NCI-H2196 treated with DMSO at 0.1 percent for 48 hours (cell line): ENCODE results near the gene ZC3H7A.

Source experiments
- DNase-seq: peaks from one replicate; lab custom pipeline; 2025; ENCODE audit not compliant: unreplicated experiment; lab: John Stamatoyannopoulos, UW

ZC3H7A gene

DNA sequence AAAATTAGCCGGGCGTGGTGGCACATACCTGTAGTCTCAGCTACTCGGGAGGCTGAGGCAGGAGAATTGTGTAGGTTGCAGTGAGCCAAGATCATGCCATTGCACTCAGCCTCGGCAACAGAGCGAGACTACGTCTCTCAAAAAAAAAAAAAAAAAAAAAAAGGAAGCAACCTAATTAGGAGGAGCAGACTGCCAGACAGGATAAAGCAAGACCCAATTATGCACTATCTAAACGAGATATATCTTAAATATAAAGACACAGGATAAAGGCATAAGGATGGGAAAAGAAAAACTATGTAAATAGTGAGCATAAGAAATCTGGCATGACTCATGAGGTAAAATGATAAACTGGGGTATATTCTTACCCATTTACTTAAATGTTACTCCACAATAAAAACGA is 59.3 kb downstream of the ZC3H7A start:
- DNase-seq: no peak

DNA sequence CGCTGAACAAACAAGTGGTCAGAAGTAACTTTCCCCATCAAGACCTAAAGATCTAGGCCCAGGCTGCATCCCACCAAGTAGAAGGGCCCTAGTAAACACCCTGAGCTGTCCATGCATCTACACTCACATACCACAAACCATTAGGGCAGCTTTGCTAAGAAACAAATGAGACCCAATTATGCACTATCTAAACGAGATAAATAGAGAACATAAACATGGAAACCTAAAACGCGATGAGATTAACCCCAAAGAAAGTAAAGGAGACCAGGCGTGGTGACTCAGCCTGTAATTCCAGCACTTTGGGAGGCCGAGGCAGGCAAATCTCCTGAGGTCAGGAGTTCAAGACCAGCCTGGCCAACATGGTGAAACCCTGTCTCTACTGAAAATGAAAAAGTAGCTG is 60.2 kb downstream of the ZC3H7A start:
- no peak for DNase-seq

GRCh38 chr16:11735787-11736186 is 61.3 kb downstream of the ZC3H7A start:
- DNase-seq: no peak

GRCh38 chr16:11734653-11735043 is 62.4 kb downstream of the ZC3H7A start:
- no peak for DNase-seq

DNA sequence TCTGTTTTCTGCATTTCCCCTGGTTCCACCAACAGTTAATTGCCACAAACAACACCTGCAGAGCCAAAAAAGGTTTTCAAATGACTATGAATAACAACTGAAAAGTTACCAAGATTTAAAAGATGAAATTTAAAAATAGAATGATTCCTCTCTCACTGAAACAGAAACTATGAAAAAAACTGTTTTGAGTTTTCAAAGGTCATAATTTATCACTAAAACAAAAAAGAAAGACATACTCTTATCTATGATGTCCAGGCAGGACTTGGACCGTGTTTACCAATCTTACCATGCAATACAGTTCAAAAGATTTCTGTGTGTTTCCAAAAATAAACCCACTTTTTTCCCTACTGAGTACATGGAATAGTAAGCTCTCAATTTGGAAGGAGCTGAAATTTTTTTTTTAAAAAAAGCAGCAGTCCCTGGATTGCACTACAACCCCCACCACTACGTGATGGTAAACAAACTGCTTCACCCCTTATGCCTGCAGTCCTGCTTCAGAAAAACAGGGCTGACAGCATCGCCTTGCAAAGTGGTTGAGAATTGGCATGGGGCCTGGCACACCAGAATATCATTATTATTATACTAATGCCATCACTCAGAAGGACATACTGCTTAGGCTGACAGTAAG is 62.9 kb downstream of the ZC3H7A start:
- no peak for DNase-seq

DNA sequence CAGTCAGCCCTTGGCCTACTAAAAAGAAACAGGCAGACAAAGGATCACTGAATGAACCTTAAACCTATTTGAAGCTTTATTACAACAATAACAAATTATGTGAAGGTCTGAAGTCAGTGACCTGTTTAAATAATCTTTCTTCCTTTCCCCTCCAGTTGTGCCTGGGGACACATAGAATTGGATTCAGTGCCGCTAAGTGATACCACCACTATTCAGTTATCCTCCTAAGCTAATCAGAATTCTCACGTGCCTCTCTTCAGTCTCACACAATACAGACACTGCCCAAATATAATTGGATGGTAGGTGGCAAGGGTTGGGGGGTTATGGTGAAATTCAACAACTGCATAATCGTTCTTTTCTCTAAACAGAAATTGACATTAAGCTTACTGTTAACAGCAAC is 65.8 kb downstream of the ZC3H7A start:
- no peak for DNase-seq

DNA sequence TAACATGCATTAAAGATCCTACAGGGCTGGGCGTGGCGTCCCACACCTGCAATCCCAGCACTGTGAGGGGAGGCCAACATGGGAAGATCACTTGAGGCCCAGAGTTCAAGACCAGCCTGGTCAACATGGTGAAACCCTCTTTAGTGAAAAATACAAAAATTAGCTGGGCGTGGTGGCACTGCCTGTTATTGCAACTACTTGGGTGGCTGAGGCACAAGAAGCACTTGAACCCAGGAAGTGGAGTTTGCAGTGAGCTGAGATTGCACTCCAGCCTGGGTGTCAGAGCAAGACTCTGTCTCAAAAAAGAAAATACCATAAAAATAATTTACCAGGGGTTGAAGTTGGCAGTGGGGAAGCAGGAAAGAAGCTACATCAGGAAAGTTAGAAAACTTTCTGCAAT is 67.3 kb downstream of the ZC3H7A start:
- DNase-seq: no peak

- DNase-seq: no peak
These were observed 69.1 kb downstream of the ZC3H7A start for GRCh38 chr16:11727796-11728543.

DNA sequence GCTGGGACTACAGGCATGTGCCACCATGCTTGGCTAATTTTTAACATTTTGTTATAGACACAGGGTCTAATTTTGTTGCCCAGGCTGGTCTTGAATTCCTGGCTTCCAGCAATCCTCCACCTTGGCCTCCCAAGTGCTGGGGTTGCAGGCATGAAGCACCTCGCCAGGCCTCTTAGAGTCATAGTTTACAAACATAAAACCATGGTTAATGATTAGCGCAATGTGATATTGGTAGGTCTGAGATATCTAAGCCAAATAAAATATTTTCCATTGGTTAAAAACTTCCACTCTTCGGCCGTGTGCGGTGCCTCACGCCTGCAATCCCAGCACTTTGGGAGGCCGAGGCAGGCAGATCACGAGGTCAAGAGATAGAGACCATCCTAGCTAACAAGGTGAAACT is 71.0 kb downstream of the ZC3H7A start:
- DNase-seq: no peak

DNA sequence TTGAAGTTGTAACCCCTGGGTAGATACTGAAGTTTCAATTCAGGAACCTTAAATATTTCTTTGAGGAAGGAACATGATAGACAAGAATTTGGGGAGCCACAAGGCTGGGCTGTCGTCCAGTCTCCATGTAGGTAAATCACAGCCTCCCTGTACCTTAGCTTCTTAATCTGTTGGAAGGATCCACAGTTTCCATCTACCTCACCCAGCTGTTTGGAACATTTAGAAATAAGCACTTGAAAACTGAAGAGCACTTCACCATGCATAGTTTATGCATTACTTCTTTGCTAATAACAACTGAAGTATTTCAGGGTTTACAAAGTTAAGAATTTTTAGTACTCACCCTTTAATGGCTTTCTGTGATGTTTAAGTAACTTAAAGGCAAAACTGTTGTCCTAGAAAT is 71.6 kb downstream of the ZC3H7A start:
- DNase-seq: no peak

DNA sequence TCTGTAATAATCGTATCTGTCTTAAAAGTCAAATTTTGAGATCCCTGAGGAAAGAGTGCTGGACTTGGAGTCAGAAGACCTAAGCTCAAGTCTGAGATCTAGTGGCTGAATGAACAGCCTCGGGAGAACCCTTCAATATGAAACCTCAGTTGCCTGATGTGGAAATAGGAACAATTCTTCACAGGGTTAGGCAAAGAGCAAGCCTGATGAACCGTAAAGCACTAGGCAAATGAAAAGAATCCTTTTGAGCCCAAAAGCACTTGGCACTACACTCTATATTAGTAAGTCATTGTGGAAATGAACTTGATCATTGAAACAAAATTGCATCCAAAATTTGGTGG is 74.6 kb downstream of the ZC3H7A start:
- no peak for DNase-seq

GRCh38 chr16:11721781-11722467 is 75.1 kb downstream of the ZC3H7A start:
- no peak for DNase-seq

DNA sequence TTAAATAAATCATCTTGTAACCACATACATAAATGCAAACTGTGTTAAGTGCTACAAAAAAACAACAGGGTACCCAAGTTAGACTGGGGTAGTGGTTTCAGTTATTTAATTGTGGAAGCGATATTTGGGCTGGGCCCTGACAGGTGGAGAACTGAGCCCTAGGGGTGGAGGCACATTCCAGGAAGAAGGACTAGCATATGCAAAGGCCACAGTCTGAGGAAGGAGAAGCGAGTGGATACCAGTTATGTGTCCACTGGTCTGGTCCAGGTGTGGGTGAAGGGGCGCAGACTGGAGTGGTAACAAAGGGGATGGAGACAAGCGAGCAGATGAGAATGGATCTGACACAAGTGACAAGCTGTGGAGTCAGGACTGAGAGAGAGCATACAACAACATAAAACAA is 77.3 kb downstream of the ZC3H7A start:
- DNase-seq: no peak

- DNase-seq: no peak
These were observed 77.9 kb downstream of the ZC3H7A start for GRCh38 chr16:11719171-11719570.

DNA sequence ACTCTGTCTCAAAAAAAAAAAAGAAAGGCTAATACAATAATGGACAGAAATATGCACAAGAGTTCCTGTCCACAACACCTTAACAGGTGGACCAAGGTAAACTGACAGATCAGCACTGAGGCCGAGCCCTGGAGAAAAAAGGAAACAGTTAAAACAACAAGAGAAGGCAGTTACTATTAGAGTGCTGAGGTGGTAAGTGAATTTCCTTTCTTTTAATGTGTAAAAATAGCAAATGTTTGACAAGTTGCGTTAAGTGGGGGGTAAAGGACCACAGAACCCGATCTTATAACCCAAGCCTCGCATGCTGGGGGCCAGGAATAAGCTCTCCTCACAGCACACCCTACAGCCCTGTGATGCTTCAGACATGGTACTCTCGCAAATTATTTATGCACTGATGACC is 79.2 kb downstream of the ZC3H7A start:
- DNase-seq: no peak

- no peak for DNase-seq
These were observed 80.7 kb downstream of the ZC3H7A start for GRCh38 chr16:11716336-11716735.

GRCh38 chr16:11715246-11715947 is 81.7 kb downstream of the ZC3H7A start:
- DNase-seq: no peak

GRCh38 chr16:11712122-11712521 is 84.9 kb downstream of the ZC3H7A start:
- DNase-seq: no peak

GRCh38 chr16:11711662-11712061 is 85.4 kb downstream of the ZC3H7A start:
- DNase-seq: no peak

DNA sequence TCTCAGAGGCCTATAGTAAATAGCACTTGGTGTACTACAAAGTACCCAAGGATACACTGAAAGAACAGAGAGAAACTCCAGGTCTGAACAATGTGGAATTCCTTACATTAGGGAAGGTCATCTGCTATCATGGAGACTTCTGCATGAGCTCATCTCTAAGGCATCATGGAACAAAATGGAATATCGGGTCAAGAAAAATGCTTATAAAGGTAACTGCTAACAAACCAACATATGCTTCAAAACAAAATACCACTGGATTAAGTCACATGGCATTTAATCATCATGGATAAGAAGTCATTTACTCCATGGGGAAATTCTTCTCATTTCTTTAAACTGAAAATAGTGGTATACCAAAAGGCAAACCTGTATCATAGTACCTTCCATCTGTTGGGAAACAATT is 88.6 kb downstream of the ZC3H7A start:
- DNase-seq: no peak

GRCh38 chr16:11707679-11708197 is 89.3 kb downstream of the ZC3H7A start:
- DNase-seq: no peak
